ENCODE measurements around the gene ITGA11. TPM values are rescaled to one million over a fixed set of nuclear protein-coding genes. Genes with fewer than 3 reads are reported as not detected.

Gene ITGA11
- total RNA-seq, 4 donors from 2014 or later, result 3.3 to 15.8 (median 8.6) TPM

DNA sequence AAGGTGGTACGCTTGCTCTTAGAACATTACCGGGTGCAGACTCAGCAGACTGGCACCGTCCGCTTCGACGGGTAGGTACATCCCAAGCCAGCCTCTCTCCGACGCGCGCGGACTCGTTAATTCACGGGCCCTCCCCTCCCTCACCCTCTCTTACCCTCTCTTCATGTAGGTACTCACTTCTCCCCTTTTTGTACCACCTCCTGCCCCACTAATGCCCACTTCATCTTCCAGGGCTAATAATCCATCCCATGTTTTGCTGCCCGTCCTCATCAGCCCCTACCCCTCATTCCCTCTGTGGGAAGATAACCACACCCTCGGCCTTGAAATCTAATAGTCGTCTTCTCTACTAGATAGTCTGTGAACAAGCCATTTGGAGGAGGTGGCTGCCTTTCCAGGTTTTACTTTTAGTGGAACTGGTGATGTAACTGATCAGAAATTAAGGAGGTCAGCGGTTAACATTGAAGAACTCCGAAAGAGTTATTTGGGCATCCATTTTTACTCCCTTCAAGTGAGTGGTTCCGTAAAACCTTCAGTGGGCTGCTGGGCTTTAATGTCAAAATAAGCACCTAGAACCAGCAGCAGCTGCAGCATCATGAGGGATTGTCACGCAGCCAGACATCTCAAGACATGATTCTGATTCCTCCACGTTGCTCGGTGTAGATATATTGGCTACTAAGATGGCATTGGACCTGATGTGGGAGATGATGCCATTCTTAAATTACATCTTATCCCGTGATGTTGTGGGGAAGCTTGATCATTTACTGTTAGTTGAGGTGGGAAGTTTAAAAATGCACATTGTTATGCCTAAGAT lies 153.2 kb downstream of the ITGA11 start:
- 2% methylated on average over 23 of the region's 23 CpGs for WGBS
- no peak for DNase-seq (ENCODE audit: extremely low spot score)

DNA sequence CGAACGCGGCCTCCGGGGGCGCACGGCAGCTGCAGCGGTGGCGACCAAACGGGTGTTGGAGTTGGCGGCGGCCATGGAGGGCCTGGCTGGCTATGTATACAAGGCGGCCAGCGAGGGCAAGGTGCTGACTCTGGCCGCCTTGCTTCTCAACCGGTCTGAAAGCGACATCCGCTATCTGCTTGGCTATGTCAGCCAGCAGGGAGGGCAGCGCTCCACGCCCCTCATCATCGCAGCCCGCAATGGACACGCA lies 153.7 kb downstream of the ITGA11 start:
- no peak for DNase-seq (ENCODE audit: extremely low spot score)
- Histone ChIP-seq H3K27ac (replicated peaks in 1 of 4) (peak overlapping the region; percentile 96 to 99 (median 98)), H3K4me3 (peak overlapping the region; percentile 91 to 98 (median 95)), H3K36me3 (no peaks in the 10 kb centered on the region), H3K9me3 (no peaks in the 10 kb centered on the region), H3K4me1 (peaks cover 54 to 64% (median 61%) of the 10 kb centered on the region in 4 donors), H3K27me3 (no peaks in the 10 kb centered on the region)
- TF ChIP-seq CTCF (IDR thresholded peaks at IDR 0.05) (peak in 1 of 3 experiments; percentile 52), POLR2A (IDR thresholded peaks at IDR 0.05; ENCODE audit: low read depth) (no peak)
- intact Hi-C loops (cut with DNase I), result no loop called here
- WGBS, result 0% methylated on average over 5 of the region's 22 CpGs

More for the DNA sequence above, 153.2 kb downstream of the ITGA11 start:
- intact Hi-C loops (cut with DNase I), result no loop called here
- no peaks in the 10 kb centered on the region for H3K27me3 ChIP-seq
- TF ChIP-seq POLR2AphosphoS5 (IDR thresholded peaks at IDR 0.05), result peak in 1 of 2 donors; percentile 5
- no peak for TF ChIP-seq EP300 (IDR thresholded peaks at IDR 0.05)
- H3K4me1 ChIP-seq, result peaks cover 58 to 68% (median 64%) of the 10 kb centered on the region in 4 donors
- H3K4me3 ChIP-seq, result peak overlapping the region; percentile 91 to 98 (median 95)
- H3K36me3 ChIP-seq, result peaks cover 0 to 1% (median 0%) of the 10 kb centered on the region in 4 donors
- no peaks in the 10 kb centered on the region for H3K9me3 ChIP-seq
- H3K27ac ChIP-seq (replicated peaks in 1 of 4), result peak overlapping the region; percentile 96 to 99 (median 98)

GRCh38 chr15:68277603-68278344 lies 154.2 kb downstream of the ITGA11 start, which contains the start of gene FEM1B:
Gene FEM1B, plus strand, starts transcription at chr15:68277745. Its CDS starts 673 bp downstream, at chr15:68278418.
- DNase-seq (ENCODE audit: extremely low spot score), result peak; percentile 98
- H3K36me3 ChIP-seq, result no peaks in the 10 kb centered on the region
- H3K9me3 ChIP-seq, result no peaks in the 10 kb centered on the region
- no peaks in the 10 kb centered on the region for H3K27me3 ChIP-seq
- peak within 1 kb of the TSS; percentile 91 to 98 (median 95) for H3K4me3 ChIP-seq
- intact Hi-C loops (cut with DNase I), result no loop called here
- 0% methylated on average over 15 of the region's 85 CpGs for WGBS
- peaks cover 54 to 64% (median 60%) of the 10 kb centered on the region in 4 donors for H3K4me1 ChIP-seq
- TF ChIP-seq CTCF (IDR thresholded peaks at IDR 0.05) (no peak), POLR2A (IDR thresholded peaks at IDR 0.05; ENCODE audit: low read depth) (peak; percentile 71), POLR2AphosphoS5 (IDR thresholded peaks at IDR 0.05) (peak; percentile 82 to 92)
- H3K27ac ChIP-seq (replicated peaks in 1 of 4), result peak within 1 kb of the TSS; percentile 96 to 99 (median 98)

- no peaks in the 10 kb centered on the region for H3K27me3 ChIP-seq
- 2% methylated on average over 19 of the region's 25 CpGs for WGBS
- intact Hi-C loops (cut with DNase I), result no loop called here
- H3K9me3 ChIP-seq, result no peaks in the 10 kb centered on the region
- peak overlapping the region; percentile 96 to 99 (median 98) for H3K27ac ChIP-seq (replicated peaks in 1 of 4)
- no peak for DNase-seq (ENCODE audit: extremely low spot score)
- H3K4me3 ChIP-seq, result peak overlapping the region; percentile 91 to 98 (median 95)
- H3K36me3 ChIP-seq, result no peaks in the 10 kb centered on the region
- peaks cover 54 to 64% (median 60%) of the 10 kb centered on the region in 4 donors for H3K4me1 ChIP-seq
- no peak for TF ChIP-seq POLR2A (IDR thresholded peaks at IDR 0.05; ENCODE audit: low read depth)
- no peak for TF ChIP-seq CTCF (IDR thresholded peaks at IDR 0.05)
- TF ChIP-seq POLR2AphosphoS5 (IDR thresholded peaks at IDR 0.05), result no peak
- no peak for TF ChIP-seq EP300 (IDR thresholded peaks at IDR 0.05)
These were observed 154.8 kb downstream of the ITGA11 start for GRCh38 chr15:68277131-68277602.

DNA sequence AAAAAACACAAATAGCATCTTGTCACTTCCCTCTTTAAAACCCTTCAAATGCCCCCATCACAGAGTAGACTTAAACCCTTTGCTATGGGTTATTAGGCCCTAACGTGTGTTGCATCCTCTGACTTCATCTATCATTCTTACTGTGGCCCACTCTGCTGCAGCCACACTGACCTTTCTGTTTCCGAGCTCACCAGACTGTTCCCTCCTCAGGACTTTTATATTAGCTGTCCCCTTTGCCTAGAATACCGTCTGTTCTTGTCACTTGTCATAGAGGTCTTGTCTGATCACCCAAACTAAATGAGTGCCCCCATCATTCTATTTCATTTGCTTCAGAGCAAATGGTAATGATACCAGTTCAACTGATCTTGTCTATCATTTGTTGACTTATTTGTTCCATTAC lies 155.3 kb downstream of the ITGA11 start:
- 17% methylated on average over 3 of the region's 3 CpGs for WGBS
- Histone ChIP-seq H3K27me3 (no peaks in the 10 kb centered on the region), H3K27ac (replicated peaks in 1 of 4) (peak overlapping the region; percentile 96 to 99 (median 98)), H3K4me3 (peak overlapping the region; percentile 91 to 98 (median 95)), H3K36me3 (no peaks in the 10 kb centered on the region), H3K4me1 (peaks cover 49 to 64% (median 60%) of the 10 kb centered on the region in 4 donors), H3K9me3 (no peaks in the 10 kb centered on the region)
- TF ChIP-seq CTCF (IDR thresholded peaks at IDR 0.05) (no peak), POLR2A (IDR thresholded peaks at IDR 0.05; ENCODE audit: low read depth) (no peak), EP300 (IDR thresholded peaks at IDR 0.05) (no peak), POLR2AphosphoS5 (IDR thresholded peaks at IDR 0.05) (no peak)
- no peak for DNase-seq (ENCODE audit: extremely low spot score)
- intact Hi-C loops (cut with DNase I), result no loop called here
